ENCODE measurements around the gene COL5A2. TPM values are rescaled to one million over a fixed set of nuclear protein-coding genes. Genes with fewer than 3 reads are reported as not detected.

COL5A2 gene
- total RNA-seq, 1 donor from 2014 or later, result 26.3 TPM

- Histone ChIP-seq H3K27ac (no peak overlapping the region), H3K4me3 (no peak overlapping the region), H3K4me1 (no peaks in the 10 kb centered on the region), H3K27me3 (ENCODE audit: low read depth) (no peaks in the 10 kb centered on the region), H3K9me3 (no peaks in the 10 kb centered on the region), H3K36me3 (no peaks in the 10 kb centered on the region)
- TF ChIP-seq, protein P1, sequence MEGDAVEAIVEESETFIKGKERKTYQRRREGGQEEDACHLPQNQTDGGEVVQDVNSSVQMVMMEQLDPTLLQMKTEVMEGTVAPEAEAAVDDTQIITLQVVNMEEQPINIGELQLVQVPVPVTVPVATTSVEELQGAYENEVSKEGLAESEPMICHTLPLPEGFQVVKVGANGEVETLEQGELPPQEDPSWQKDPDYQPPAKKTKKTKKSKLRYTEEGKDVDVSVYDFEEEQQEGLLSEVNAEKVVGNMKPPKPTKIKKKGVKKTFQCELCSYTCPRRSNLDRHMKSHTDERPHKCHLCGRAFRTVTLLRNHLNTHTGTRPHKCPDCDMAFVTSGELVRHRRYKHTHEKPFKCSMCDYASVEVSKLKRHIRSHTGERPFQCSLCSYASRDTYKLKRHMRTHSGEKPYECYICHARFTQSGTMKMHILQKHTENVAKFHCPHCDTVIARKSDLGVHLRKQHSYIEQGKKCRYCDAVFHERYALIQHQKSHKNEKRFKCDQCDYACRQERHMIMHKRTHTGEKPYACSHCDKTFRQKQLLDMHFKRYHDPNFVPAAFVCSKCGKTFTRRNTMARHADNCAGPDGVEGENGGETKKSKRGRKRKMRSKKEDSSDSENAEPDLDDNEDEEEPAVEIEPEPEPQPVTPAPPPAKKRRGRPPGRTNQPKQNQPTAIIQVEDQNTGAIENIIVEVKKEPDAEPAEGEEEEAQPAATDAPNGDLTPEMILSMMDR (IDR thresholded peaks at IDR 0.05), result no peak
- DNase-seq (no peak), ATAC-seq (no peak)
- intact Hi-C loops (cut with DNase I), result no loop called here
These were observed 103.4 kb downstream of the COL5A2 start for GRCh38 chr2:189076120-189076519.

DNA sequence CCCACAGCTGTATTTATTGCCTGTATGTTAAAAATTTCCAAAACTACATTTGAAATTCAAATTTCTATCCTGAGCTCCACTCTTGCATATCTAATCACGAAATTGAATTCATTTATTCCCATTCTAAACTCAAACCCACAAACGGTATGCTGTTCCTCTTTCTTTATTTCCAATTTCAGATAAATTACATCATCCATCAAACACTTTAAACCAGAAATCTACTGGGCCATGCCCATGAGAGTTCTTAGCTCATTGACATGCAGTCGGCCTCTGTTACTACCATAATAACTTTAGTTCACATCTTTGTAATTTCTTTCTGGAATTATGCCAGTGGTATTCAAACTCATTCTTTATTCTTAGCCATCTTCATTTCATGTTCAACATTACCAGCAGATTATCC is 105.1 kb downstream of the COL5A2 start:
- TF ChIP-seq, protein P1 (IDR thresholded peaks at IDR 0.05), result no peak
- no peaks in the 10 kb centered on the region for H3K36me3 ChIP-seq
- no peak overlapping the region for H3K27ac ChIP-seq
- H3K27me3 ChIP-seq (ENCODE audit: low read depth), result no peaks in the 10 kb centered on the region
- H3K4me1 ChIP-seq, result no peaks in the 10 kb centered on the region
- H3K4me3 ChIP-seq, result no peak overlapping the region
- DNase-seq (no peak), ATAC-seq (no peak)
- intact Hi-C loops (cut with DNase I), result no loop called here
- no peaks in the 10 kb centered on the region for H3K9me3 ChIP-seq

GRCh38 chr2:189072036-189072435 is 107.5 kb downstream of the COL5A2 start:
- no peaks in the 10 kb centered on the region for H3K4me1 ChIP-seq
- H3K36me3 ChIP-seq, result no peaks in the 10 kb centered on the region
- TF ChIP-seq, protein P1 (IDR thresholded peaks at IDR 0.05), result no peak

DNA sequence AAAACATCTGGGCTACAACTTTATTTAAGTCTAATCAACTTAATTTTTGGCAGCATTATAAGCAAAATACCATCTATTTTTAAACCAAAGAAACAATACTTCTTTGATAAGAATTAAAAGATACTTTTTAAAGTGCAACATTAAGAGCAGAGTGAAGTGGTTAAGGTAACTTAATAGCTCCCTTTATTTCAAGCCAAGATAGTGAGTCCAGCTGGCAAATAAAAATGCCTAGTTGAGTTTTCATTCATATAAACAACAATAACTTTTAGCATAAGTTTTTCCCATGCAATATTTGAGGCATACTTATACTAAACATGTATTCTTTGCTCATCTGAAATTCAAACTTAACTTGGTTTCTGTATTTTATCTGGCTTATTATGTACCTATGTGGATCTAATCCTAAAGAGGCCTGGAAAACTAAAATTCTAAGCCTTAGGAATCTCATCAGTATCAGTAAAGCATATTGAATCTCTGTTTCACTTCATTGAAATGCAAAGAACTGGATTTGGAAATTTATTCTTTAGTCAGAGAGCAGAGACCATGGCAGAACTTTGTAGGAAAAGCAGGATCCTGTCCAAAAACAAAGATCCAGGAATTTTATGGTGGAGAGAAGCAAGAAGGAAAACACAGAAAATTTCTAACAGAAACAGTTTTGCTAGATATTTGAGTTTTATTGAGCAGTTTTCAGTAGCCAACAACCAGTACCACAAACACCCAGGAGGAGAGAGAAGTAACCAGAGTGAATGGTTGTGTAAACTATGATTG is 109.5 kb downstream of the COL5A2 start:
- Histone ChIP-seq H3K4me3 (no peak overlapping the region), H3K27me3 (ENCODE audit: low read depth) (no peaks in the 10 kb centered on the region), H3K4me1 (no peaks in the 10 kb centered on the region), H3K36me3 (peaks cover 8% of the 10 kb centered on the region), H3K9me3 (no peaks in the 10 kb centered on the region), H3K27ac (no peak overlapping the region)
- ATAC-seq (no peak), DNase-seq (no peak)
- intact Hi-C loops (cut with DNase I), result no loop called here
- TF ChIP-seq, protein P1 (IDR thresholded peaks at IDR 0.05), result no peak

More at GRCh38 chr2:189072036-189072435, 107.5 kb downstream of the COL5A2 start:
- H3K27me3 ChIP-seq (ENCODE audit: low read depth), result no peaks in the 10 kb centered on the region
- H3K27ac ChIP-seq, result no peak overlapping the region
- intact Hi-C loops (cut with DNase I), result no loop called here
- no peak overlapping the region for H3K4me3 ChIP-seq
- DNase-seq (no peak), ATAC-seq (no peak)
- no peaks in the 10 kb centered on the region for H3K9me3 ChIP-seq

DNA sequence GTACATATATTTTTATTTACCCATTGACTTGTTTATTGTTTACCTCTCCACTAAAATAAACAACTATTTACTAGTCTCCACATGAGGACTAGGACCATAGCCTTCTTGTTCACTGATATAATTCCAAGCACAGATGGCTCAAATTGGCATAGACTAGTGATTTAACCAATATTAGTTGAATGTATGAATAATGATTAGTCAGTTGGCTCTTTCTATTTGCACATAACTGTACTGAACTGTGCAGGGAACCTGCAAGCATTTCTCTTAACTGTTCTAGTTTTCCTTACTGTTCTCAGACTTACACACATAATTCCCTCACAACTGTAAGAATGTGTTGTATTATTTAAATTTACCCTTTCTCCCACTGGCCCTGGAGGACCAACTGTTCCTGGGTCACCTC is 113.5 kb downstream of the COL5A2 start:
- TF ChIP-seq, protein P1 (IDR thresholded peaks at IDR 0.05), result no peak
- H3K4me3 ChIP-seq, result no peak overlapping the region
- intact Hi-C loops (cut with DNase I), result no loop called here
- H3K36me3 ChIP-seq, result peaks cover 16% of the 10 kb centered on the region
- H3K4me1 ChIP-seq, result no peaks in the 10 kb centered on the region
- no peak for ATAC-seq
- no peaks in the 10 kb centered on the region for H3K9me3 ChIP-seq
- no peak overlapping the region for H3K27ac ChIP-seq
- DNase-seq, result no peak
- no peaks in the 10 kb centered on the region for H3K27me3 ChIP-seq (ENCODE audit: low read depth)

Data from lower lobe of right lung (tissue), 2 donors.